ENCODE results near the gene PKN1. TPM values are rescaled to one million over a fixed set of nuclear protein-coding genes. Genes with fewer than 3 reads are reported as not detected.

Gene PKN1
- total and polyA plus RNA-seq, 2 of the 13 experiments (the other 11 are each of a cell fraction or from before 2014, with no cell fraction given) = 45.7 to 54.5 TPM

DNA sequence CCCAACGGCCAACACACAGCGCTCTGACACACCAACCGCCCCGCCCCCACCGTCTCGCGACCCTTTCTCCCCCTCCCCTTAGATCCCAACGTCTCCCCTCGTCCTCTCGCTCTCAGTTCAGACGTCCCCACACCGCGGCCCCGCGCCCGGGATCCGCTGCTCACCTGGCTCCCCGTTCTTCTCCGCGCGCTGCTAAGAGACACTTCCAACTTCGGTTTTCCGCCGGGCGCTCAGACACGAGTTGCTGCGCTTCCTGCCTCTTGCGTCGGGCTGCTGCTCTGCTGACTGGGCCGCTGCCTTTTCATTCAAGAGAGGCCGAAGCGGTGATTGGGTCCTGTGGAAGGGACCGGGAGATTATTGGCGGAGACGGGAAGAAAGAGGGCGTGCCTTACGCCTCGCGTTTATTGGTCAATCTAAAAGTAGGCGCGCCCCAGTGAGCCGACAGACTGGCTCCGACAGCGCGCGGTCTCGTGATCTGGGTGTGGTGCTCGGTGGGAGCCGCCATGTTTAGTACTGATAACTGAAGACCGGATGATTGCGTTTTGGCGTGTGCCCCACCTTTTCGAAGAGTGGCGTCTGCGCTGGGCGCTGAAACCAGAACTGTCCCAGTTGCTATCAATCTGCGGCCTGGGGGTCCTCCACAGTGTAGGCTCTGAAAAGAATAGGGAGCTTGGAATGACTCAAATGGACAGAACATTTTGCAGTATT is 13.8 kb upstream of the PKN1 start, which contains the start of gene DDX39A (continued):
- 0 out of 2 replicates have a peak, but pooled peaks have one; percentile 31 for TF ChIP-seq NFATC3 (CRISPR knock-in tag; IDR thresholded peaks at IDR 0.05)
- TF ChIP-seq RARG (CRISPR knock-in tag; IDR thresholded peaks at IDR 0.05; ENCODE audit: low read depth) = no peak
- TF ChIP-seq, protein P1, sequence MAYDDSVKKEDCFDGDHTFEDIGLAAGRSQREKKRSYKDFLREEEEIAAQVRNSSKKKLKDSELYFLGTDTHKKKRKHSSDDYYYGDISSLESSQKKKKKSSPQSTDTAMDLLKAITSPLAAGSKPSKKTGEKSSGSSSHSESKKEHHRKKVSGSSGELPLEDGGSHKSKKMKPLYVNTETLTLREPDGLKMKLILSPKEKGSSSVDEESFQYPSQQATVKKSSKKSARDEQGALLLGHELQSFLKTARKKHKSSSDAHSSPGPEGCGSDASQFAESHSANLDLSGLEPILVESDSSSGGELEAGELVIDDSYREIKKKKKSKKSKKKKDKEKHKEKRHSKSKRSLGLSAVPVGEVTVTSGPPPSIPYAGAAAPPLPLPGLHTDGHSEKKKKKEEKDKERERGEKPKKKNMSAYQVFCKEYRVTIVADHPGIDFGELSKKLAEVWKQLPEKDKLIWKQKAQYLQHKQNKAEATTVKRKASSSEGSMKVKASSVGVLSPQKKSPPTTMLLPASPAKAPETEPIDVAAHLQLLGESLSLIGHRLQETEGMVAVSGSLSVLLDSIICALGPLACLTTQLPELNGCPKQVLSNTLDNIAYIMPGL (CRISPR knock-in tag; IDR thresholded peaks at IDR 0.05; ENCODE audit: borderline replicate concordance in 1 of 2, low read depth in 1 of 2) = 0 out of 4 replicates have a peak, but pooled peaks of 1 of the 2 experiments have one; percentile 2
- TF ChIP-seq ARNT (IDR thresholded peaks at IDR 0.05) = no peak
- peak; percentile 91 for TF ChIP-seq ZMYM4 (CRISPR knock-in tag; IDR thresholded peaks at IDR 0.05)
- TF ChIP-seq MEIS2 (CRISPR knock-in tag; IDR thresholded peaks at IDR 0.05) = no peak; the same call in 1 of the 2 replicates
- TF ChIP-seq, protein P2, sequence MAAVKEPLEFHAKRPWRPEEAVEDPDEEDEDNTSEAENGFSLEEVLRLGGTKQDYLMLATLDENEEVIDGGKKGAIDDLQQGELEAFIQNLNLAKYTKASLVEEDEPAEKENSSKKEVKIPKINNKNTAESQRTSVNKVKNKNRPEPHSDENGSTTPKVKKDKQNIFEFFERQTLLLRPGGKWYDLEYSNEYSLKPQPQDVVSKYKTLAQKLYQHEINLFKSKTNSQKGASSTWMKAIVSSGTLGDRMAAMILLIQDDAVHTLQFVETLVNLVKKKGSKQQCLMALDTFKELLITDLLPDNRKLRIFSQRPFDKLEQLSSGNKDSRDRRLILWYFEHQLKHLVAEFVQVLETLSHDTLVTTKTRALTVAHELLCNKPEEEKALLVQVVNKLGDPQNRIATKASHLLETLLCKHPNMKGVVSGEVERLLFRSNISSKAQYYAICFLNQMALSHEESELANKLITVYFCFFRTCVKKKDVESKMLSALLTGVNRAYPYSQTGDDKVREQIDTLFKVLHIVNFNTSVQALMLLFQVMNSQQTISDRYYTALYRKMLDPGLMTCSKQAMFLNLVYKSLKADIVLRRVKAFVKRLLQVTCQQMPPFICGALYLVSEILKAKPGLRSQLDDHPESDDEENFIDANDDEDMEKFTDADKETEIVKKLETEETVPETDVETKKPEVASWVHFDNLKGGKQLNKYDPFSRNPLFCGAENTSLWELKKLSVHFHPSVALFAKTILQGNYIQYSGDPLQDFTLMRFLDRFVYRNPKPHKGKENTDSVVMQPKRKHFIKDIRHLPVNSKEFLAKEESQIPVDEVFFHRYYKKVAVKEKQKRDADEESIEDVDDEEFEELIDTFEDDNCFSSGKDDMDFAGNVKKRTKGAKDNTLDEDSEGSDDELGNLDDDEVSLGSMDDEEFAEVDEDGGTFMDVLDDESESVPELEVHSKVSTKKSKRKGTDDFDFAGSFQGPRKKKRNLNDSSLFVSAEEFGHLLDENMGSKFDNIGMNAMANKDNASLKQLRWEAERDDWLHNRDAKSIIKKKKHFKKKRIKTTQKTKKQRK (IDR thresholded peaks at IDR 0.05; ENCODE audit: low read length) = peak; percentile 29; the same call in 1 of the 2 replicates
- TF ChIP-seq, protein P3, sequence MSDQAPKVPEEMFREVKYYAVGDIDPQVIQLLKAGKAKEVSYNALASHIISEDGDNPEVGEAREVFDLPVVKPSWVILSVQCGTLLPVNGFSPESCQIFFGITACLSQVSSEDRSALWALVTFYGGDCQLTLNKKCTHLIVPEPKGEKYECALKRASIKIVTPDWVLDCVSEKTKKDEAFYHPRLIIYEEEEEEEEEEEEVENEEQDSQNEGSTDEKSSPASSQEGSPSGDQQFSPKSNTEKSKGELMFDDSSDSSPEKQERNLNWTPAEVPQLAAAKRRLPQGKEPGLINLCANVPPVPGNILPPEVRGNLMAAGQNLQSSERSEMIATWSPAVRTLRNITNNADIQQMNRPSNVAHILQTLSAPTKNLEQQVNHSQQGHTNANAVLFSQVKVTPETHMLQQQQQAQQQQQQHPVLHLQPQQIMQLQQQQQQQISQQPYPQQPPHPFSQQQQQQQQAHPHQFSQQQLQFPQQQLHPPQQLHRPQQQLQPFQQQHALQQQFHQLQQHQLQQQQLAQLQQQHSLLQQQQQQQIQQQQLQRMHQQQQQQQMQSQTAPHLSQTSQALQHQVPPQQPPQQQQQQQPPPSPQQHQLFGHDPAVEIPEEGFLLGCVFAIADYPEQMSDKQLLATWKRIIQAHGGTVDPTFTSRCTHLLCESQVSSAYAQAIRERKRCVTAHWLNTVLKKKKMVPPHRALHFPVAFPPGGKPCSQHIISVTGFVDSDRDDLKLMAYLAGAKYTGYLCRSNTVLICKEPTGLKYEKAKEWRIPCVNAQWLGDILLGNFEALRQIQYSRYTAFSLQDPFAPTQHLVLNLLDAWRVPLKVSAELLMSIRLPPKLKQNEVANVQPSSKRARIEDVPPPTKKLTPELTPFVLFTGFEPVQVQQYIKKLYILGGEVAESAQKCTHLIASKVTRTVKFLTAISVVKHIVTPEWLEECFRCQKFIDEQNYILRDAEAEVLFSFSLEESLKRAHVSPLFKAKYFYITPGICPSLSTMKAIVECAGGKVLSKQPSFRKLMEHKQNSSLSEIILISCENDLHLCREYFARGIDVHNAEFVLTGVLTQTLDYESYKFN (CRISPR knock-in tag; conservative IDR thresholded peaks at IDR 0.05) = peak; percentile 41
- TF ChIP-seq, protein P4, sequence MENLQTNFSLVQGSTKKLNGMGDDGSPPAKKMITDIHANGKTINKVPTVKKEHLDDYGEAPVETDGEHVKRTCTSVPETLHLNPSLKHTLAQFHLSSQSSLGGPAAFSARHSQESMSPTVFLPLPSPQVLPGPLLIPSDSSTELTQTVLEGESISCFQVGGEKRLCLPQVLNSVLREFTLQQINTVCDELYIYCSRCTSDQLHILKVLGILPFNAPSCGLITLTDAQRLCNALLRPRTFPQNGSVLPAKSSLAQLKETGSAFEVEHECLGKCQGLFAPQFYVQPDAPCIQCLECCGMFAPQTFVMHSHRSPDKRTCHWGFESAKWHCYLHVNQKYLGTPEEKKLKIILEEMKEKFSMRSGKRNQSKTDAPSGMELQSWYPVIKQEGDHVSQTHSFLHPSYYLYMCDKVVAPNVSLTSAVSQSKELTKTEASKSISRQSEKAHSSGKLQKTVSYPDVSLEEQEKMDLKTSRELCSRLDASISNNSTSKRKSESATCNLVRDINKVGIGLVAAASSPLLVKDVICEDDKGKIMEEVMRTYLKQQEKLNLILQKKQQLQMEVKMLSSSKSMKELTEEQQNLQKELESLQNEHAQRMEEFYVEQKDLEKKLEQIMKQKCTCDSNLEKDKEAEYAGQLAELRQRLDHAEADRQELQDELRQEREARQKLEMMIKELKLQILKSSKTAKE (CRISPR knock-in tag; IDR thresholded peaks at IDR 0.05; ENCODE audit: borderline replicate concordance) = no peak; the same call in 1 of the 2 replicates
- peak; percentile 42 for TF ChIP-seq SKI (IDR thresholded peaks at IDR 0.05; ENCODE audit: partially characterized antibody)
- no peak for TF ChIP-seq NR1H2 (CRISPR knock-in tag; IDR thresholded peaks at IDR 0.05; ENCODE audit: borderline replicate concordance, low read depth)
- TF ChIP-seq KLF9 (CRISPR knock-in tag; IDR thresholded peaks at IDR 0.05; ENCODE audit: low read depth) = 0 out of 2 replicates have a peak, but pooled peaks have one; percentile 25
- peak; percentile 48 for TF ChIP-seq ZNF781 (CRISPR knock-in tag; IDR thresholded peaks at IDR 0.05; ENCODE audit: borderline replicate concordance, not compliant biosample characterization)
- TF ChIP-seq ZNF777 (CRISPR knock-in tag; IDR thresholded peaks at IDR 0.05) = no peak
- peak; percentile 86 for TF ChIP-seq RBFOX2 (IDR thresholded peaks at IDR 0.05; ENCODE audit: low read depth, low read length)
- no peak for TF ChIP-seq EZH2 (conservative IDR thresholded peaks at IDR 0.05; ENCODE audit: low read depth, low read length)
- TF ChIP-seq JUN (CRISPR knock-in tag; IDR thresholded peaks at IDR 0.05) = 0 out of 2 replicates have a peak, but pooled peaks have one; percentile 47
- TF ChIP-seq ZNF629 (CRISPR knock-in tag; conservative IDR thresholded peaks at IDR 0.05) = no peak

Data from HepG2 (cell line).